GM19468 (cell line): ENCODE results near the gene POU6F2.

Source experiments
- ATAC-seq: cut with Tn5 transposase; IDR thresholded peaks from one replicate; pipeline ENCODE4 v1.9.1; 2021; ENCODE audit warnings: mild to moderate bottlenecking, moderate library complexity, moderate number of reproducible peaks; ENCODE audit not compliant: unreplicated experiment; ENCODE audit errors: extremely low read depth

Gene POU6F2

GRCh38 chr7:39517240-39517639, 539.5 kb downstream of the POU6F2 start:
- ATAC-seq = no peak
